C4-2B (cell line): Measurements from ENCODE around the gene KCNAB1.

ENCODE experiments used
- H3K27ac ChIP-seq: fragments of 450-650 bp; 2 replicates; pipeline ENCODE4 v1.5.1; 2017
- CTCF ChIP-seq: fragments of 450-650 bp; conservative IDR thresholded peaks from 2 replicates; pipeline ENCODE4 v1.5.1; 2017; ENCODE audit warnings: mild to moderate bottlenecking
- ZFX ChIP-seq: fragments of 450-650 bp; IDR thresholded peaks from 2 replicates; pipeline ENCODE4 v1.6.1; 2017

KCNAB1 gene

GRCh38 chr3:156256256-156256655 lies 135.9 kb downstream of the KCNAB1 start:
- no peak overlapping the region for H3K27ac ChIP-seq
- TF ChIP-seq ZFX = no peak
- TF ChIP-seq CTCF = no peak

- no peak for TF ChIP-seq CTCF
- H3K27ac ChIP-seq = no peak overlapping the region
Measured at GRCh38 chr3:156256945-156257344, 136.6 kb downstream of the KCNAB1 start.

GRCh38 chr3:156258301-156258700 lies 137.9 kb downstream of the KCNAB1 start:
- H3K27ac ChIP-seq = no peak overlapping the region
- TF ChIP-seq CTCF (no peak), ZFX (no peak)

- TF ChIP-seq CTCF (no peak), ZFX (no peak)
- no peak overlapping the region for H3K27ac ChIP-seq
Measured at GRCh38 chr3:156259896-156260295, 139.5 kb downstream of the KCNAB1 start.

GRCh38 chr3:156260331-156260730 lies 140.0 kb downstream of the KCNAB1 start:
- TF ChIP-seq ZFX (no peak), CTCF (no peak)
- no peak overlapping the region for H3K27ac ChIP-seq

GRCh38 chr3:156264771-156265170 lies 144.4 kb downstream of the KCNAB1 start:
- no peak overlapping the region for H3K27ac ChIP-seq

GRCh38 chr3:156271508-156271907 lies 151.1 kb downstream of the KCNAB1 start:
- TF ChIP-seq ZFX (no peak), CTCF (no peak)
- no peak overlapping the region for H3K27ac ChIP-seq

More at GRCh38 chr3:156264771-156265170, 144.4 kb downstream of the KCNAB1 start:
- TF ChIP-seq ZFX = no peak
- no peak for TF ChIP-seq CTCF
